Mesendoderm (in vitro differentiated cells): ENCODE measurements around the gene CAPZB.

Experiments used
- DNase-seq: peaks from one replicate; pipeline ENCODE4 v3.0.0; 2013
- H2AK5ac ChIP-seq: 2 replicates; pipeline ENCODE4 v1.6.1; 2013; ENCODE audit warnings: low read length, inconsistent platforms
- H2BK120ac ChIP-seq: 2 replicates; pipeline ENCODE4 v1.6.1; 2013; ENCODE audit warnings: low read depth, mild to moderate bottlenecking, low read length, moderate library complexity, mixed read lengths
- H2BK15ac ChIP-seq: replicated peaks from 2 replicates; pipeline ENCODE4 v1.6.1; 2013; ENCODE audit warnings: low read depth, mild to moderate bottlenecking, moderate library complexity
- H2BK5ac ChIP-seq: 2 replicates; pipeline ENCODE4 v1.6.1; 2013; ENCODE audit warnings: low read length, inconsistent platforms
- H3K18ac ChIP-seq: 2 replicates; pipeline ENCODE4 v1.6.1; 2013; ENCODE audit warnings: mild to moderate bottlenecking, low read length, mixed read lengths
- H3K23ac ChIP-seq: one replicate; pipeline ENCODE4 v1.6.1; 2013; ENCODE audit warnings: low read length
- H3K27ac ChIP-seq: 2 replicates; pipeline ENCODE4 v1.5.1; 2013; ENCODE audit warnings: low read depth, mild to moderate bottlenecking, inconsistent platforms, low read length, moderate library complexity
- H3K27me3 ChIP-seq: 2 replicates; pipeline ENCODE4 v1.6.1; 2013; ENCODE audit warnings: low read length, control low read depth, mild to moderate bottlenecking, inconsistent platforms; ENCODE audit not compliant: insufficient read depth, poor library complexity
- H3K36me3 ChIP-seq: 2 replicates; pipeline ENCODE4 v1.6.1; 2013; ENCODE audit warnings: low read length, inconsistent platforms; ENCODE audit not compliant: control insufficient read depth, insufficient read depth
- H3K4ac ChIP-seq: one replicate; pipeline ENCODE4 v1.6.1; 2013; ENCODE audit warnings: low read depth, mild to moderate bottlenecking, low read length, moderate library complexity
- H3K4me1 ChIP-seq: 2 replicates; pipeline ENCODE4 v1.6.1; 2013; ENCODE audit warnings: low read depth, low read length, inconsistent platforms; ENCODE audit not compliant: control insufficient read depth
- H3K4me2 ChIP-seq: 2 replicates; pipeline ENCODE4 v1.6.1; 2013; ENCODE audit warnings: low read length
- H3K4me3 ChIP-seq: 2 replicates; pipeline ENCODE4 v1.5.1; 2013; ENCODE audit warnings: mild to moderate bottlenecking, low read length
- H3K56ac ChIP-seq: one replicate; pipeline ENCODE4 v1.6.1; 2013; ENCODE audit warnings: low read length
- H3K79me1 ChIP-seq: 2 replicates; pipeline ENCODE4 v1.6.1; 2013; ENCODE audit warnings: low read length, inconsistent platforms
- H3K79me2 ChIP-seq: 2 replicates; pipeline ENCODE4 v1.6.1; 2013; ENCODE audit warnings: mild to moderate bottlenecking, low read length; ENCODE audit not compliant: control insufficient read depth, insufficient read depth
- H3K9ac ChIP-seq: 2 replicates; pipeline ENCODE4 v1.6.1; 2013; ENCODE audit warnings: low read length, inconsistent platforms
- H4K5ac ChIP-seq: one replicate; pipeline ENCODE4 v1.6.1; 2013; ENCODE audit warnings: low read length
- H4K8ac ChIP-seq: one replicate; pipeline ENCODE4 v1.6.1; 2013; ENCODE audit warnings: low read depth, mild to moderate bottlenecking, control low read depth, low read length, moderate library complexity
- WGBS: extraction: QIAGEN DNeasy Blood & Tissue Kit; methylation state at CpG from one replicate; pipeline ENCODE4 v1.1.7; 2013; ENCODE audit warnings: low lambda C conversion rate, missing lambda C conversion rate; ENCODE audit not compliant: insufficient coverage; ENCODE audit errors: extremely low coverage; 5-methylcytosine and 5-hydroxymethylcytosine counted together

CAPZB gene

DNA sequence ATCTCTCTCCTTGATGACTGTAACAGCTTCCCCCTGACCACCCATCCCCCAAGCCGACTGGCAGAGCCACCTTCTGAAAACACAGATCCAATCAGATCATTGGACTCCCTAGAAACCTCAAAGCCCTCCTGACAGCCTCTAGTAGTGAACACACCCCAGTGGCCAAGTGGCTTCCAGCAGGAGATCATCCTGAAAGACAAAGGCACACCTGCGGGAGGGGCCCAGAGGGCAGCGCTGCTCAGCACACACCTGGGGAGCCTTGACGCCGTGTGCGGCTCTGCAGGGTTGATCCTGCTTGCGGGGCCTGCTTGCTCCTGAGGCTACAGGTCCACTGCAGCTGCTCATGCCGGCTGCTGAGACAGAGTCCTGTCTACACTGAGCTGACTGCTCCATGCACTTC, 131.7 kb downstream of the CAPZB start:
- peaks cover 6% of the 10 kb centered on the region for H3K36me3 ChIP-seq
- H3K4me3 ChIP-seq: no peak overlapping the region
- no peak overlapping the region for H3K4ac ChIP-seq
- H3K56ac ChIP-seq: peak overlapping the region; percentile 36
- H3K4me2 ChIP-seq: no peak overlapping the region
- no peaks in the 10 kb centered on the region for H3K27me3 ChIP-seq
- no peak overlapping the region for H2AK5ac ChIP-seq
- H2BK5ac ChIP-seq: no peak overlapping the region
- DNase-seq: peak; percentile 78
- H3K79me2 ChIP-seq: no peaks in the 10 kb centered on the region
- no peak overlapping the region for H3K18ac ChIP-seq
- H3K23ac ChIP-seq: no peak overlapping the region
- no peak overlapping the region for H4K5ac ChIP-seq
- no peak overlapping the region for H2BK120ac ChIP-seq
- no peak overlapping the region for H3K27ac ChIP-seq
- H3K9ac ChIP-seq: no peak overlapping the region
- no CpG with 5 or more reads among the region's 8 CpGs for WGBS
- peaks cover 3% of the 10 kb centered on the region for H3K79me1 ChIP-seq
- no peaks in the 10 kb centered on the region for H3K4me1 ChIP-seq
- H4K8ac ChIP-seq: no peak overlapping the region
- H2BK15ac ChIP-seq: no peak overlapping the region

DNA sequence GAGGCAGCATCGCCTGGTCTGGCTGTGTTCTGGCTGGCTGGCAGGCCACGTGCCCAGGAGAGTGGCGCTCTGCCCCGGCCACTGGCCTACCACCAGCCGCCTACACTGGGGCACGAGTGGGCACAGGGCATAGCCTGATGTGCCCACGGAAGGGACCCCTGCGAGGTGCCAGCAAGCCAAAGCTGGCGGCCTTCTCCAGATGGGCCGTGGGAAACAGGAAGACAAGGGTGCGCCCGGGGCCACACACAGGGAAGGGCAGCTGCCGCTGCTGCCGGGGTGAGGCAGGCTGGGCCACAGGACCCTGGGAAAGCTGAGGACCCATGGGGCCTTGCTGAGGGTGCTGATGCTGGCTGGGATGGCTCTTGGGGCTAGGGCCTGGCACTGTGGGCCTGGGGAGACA, 132.5 kb downstream of the CAPZB start:
- no peak overlapping the region for H2BK120ac ChIP-seq
- H3K18ac ChIP-seq: no peak overlapping the region
- no peak overlapping the region for H3K9ac ChIP-seq
- no peak overlapping the region for H4K5ac ChIP-seq
- H3K27ac ChIP-seq: no peak overlapping the region
- H3K79me1 ChIP-seq: peaks cover 3% of the 10 kb centered on the region
- H3K4me1 ChIP-seq: no peaks in the 10 kb centered on the region
- no peak overlapping the region for H2BK5ac ChIP-seq
- no peak overlapping the region for H2AK5ac ChIP-seq
- H3K23ac ChIP-seq: no peak overlapping the region
- no CpG with 5 or more reads among the region's 14 CpGs for WGBS
- H2BK15ac ChIP-seq: no peak overlapping the region
- no peak overlapping the region for H3K4me2 ChIP-seq
- H3K36me3 ChIP-seq: peaks cover 6% of the 10 kb centered on the region
- no peak overlapping the region for H3K4ac ChIP-seq
- H3K4me3 ChIP-seq: no peak overlapping the region
- no peak for DNase-seq
- H3K56ac ChIP-seq: no peak overlapping the region
- H3K79me2 ChIP-seq: no peaks in the 10 kb centered on the region
- no peaks in the 10 kb centered on the region for H3K27me3 ChIP-seq
- no peak overlapping the region for H4K8ac ChIP-seq

DNA sequence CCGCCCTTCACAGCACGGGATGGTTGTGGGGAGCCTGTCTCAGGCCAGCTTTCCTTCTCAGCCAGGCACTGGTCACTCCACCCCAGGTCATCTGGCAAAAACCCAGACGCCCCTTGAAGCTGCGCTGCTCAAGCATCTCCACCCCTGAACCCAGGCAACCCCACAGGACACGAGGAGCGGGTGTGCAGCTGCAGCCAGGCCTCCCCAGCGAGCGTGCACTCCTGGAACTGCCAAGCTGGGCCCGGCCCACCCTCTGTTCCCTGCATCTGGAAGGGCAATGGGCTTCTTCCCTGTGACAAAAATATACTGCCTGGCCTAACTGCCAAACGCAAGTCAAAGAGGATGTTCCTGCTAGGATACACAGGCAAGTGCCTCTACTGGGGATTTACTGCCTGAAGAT, 133.5 kb downstream of the CAPZB start:
- Histone ChIP-seq H2BK120ac (no peak overlapping the region), H3K36me3 (peaks cover 6% of the 10 kb centered on the region), H2BK5ac (no peak overlapping the region), H4K8ac (no peak overlapping the region), H3K4me2 (no peak overlapping the region), H3K18ac (no peak overlapping the region), H3K79me1 (no peaks in the 10 kb centered on the region), H3K4ac (no peak overlapping the region), H3K4me3 (no peak overlapping the region), H3K56ac (no peak overlapping the region), H3K27ac (no peak overlapping the region), H3K79me2 (no peaks in the 10 kb centered on the region), H3K27me3 (no peaks in the 10 kb centered on the region), H3K9ac (no peak overlapping the region), H3K4me1 (no peaks in the 10 kb centered on the region), H2AK5ac (no peak overlapping the region), H3K23ac (no peak overlapping the region), H2BK15ac (no peak overlapping the region), H4K5ac (no peak overlapping the region)
- DNase-seq: no peak
- WGBS: no CpG with 5 or more reads among the region's 10 CpGs

DNA sequence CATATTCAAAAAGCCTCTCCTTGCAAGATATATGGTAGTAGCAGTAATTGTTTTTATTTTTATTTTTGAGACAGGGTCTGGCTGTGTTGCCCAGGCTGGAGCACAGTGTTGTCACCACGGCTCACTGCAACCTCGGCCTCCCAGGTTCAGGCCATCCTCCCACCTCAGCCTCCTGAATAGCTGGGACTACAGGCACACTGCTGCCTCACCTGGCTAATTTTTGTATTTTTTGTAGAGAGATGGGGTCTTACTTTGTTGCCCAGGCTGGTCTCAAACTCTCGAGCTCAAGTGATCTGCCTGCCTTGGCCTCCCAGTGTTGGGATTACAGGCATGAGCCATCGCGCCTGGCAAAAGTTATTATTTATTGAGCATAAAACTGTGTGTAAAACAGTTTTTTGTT, 134.8 kb downstream of the CAPZB start:
- no peak for DNase-seq
- Histone ChIP-seq H4K8ac (no peak overlapping the region), H4K5ac (no peak overlapping the region), H3K23ac (no peak overlapping the region), H3K18ac (no peak overlapping the region), H3K4me3 (no peak overlapping the region), H2BK120ac (no peak overlapping the region), H3K9ac (no peak overlapping the region), H3K56ac (no peak overlapping the region), H3K27ac (no peak overlapping the region), H3K27me3 (no peaks in the 10 kb centered on the region), H2BK15ac (no peak overlapping the region), H3K79me1 (no peaks in the 10 kb centered on the region), H3K4ac (no peak overlapping the region), H2BK5ac (no peak overlapping the region), H3K4me1 (no peaks in the 10 kb centered on the region), H3K4me2 (no peak overlapping the region), H3K36me3 (peaks cover 7% of the 10 kb centered on the region), H3K79me2 (no peaks in the 10 kb centered on the region), H2AK5ac (no peak overlapping the region)
- no CpG with 5 or more reads among the region's 5 CpGs for WGBS

DNA sequence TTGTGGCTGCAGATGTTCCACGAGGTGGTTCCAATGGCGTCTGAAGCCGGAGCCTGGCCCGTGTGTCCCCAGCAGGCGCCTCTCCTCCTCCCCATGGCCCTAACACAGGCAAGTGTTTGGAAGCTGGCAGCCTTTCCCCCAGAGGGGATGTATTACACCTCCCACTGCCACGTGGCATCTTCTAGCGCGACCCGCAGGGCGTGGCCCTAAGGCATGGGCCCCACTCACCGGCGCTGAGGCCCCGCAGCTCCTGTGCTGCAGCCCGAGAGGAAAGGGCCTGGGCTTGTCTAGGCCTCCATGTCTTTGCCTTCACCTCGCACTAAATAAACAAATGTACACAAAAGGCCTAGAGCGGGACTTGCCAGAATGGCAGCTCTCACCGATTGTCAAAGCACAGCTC, 135.3 kb downstream of the CAPZB start:
- Histone ChIP-seq H3K4me2 (no peak overlapping the region), H3K56ac (no peak overlapping the region), H3K27ac (no peak overlapping the region), H4K8ac (no peak overlapping the region), H3K23ac (no peak overlapping the region), H4K5ac (no peak overlapping the region), H3K9ac (no peak overlapping the region), H3K27me3 (no peaks in the 10 kb centered on the region), H3K79me1 (no peaks in the 10 kb centered on the region), H3K79me2 (no peaks in the 10 kb centered on the region), H3K4me3 (no peak overlapping the region), H2BK15ac (no peak overlapping the region), H3K4ac (no peak overlapping the region), H2BK5ac (no peak overlapping the region), H2AK5ac (no peak overlapping the region), H2BK120ac (no peak overlapping the region), H3K36me3 (peaks cover 9% of the 10 kb centered on the region), H3K18ac (no peak overlapping the region), H3K4me1 (no peaks in the 10 kb centered on the region)
- DNase-seq: no peak
- WGBS: no CpG with 5 or more reads among the region's 17 CpGs

DNA sequence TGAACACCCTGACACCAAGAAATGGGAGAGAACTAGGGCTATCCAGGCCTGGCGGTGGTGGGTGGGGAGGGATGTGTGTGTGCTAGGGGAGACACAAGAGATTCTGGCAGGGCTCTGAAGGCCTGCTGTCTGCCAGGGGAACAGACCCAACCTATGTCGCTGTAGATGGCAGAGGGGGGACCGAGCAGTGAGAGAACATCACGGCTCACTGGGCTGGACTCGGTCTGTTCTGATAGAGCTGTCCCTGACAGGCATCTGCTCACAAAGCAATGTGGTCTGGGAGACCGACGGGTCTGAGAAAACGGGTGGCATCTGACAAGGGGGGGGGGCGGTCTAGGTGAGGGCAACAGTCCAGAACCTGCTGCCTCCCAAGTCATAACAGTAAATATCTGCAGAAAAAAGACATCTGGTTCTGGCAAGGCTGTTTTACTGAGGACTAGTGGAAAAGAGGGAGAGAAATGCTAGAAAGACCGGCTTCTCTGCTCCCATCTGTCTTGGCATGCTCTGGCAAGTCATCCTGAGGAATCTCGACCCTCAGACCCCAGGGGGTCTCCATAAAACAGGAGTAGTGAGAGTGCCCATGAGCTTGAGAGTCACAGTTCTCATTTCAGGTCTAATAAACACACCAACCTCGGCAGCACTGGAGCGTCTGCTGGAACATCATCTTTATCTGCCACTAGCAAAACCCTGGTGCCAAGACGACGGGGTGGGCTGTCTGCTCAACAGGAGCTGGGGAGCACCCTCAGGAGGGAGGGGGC, 136.7 kb downstream of the CAPZB start:
- no peak for DNase-seq
- H3K27me3 ChIP-seq: no peaks in the 10 kb centered on the region
- H3K18ac ChIP-seq: no peak overlapping the region
- H2BK15ac ChIP-seq: no peak overlapping the region
- no peak overlapping the region for H4K5ac ChIP-seq
- H3K4me2 ChIP-seq: no peak overlapping the region
- H3K79me1 ChIP-seq: no peaks in the 10 kb centered on the region
- no peaks in the 10 kb centered on the region for H3K79me2 ChIP-seq
- no peak overlapping the region for H3K4ac ChIP-seq
- no peak overlapping the region for H2BK5ac ChIP-seq
- H3K27ac ChIP-seq: no peak overlapping the region
- H3K4me3 ChIP-seq: no peak overlapping the region
- H2AK5ac ChIP-seq: no peak overlapping the region
- H3K56ac ChIP-seq: no peak overlapping the region
- H2BK120ac ChIP-seq: no peak overlapping the region
- peaks cover 12% of the 10 kb centered on the region for H3K36me3 ChIP-seq
- no peak overlapping the region for H3K9ac ChIP-seq
- no CpG with 5 or more reads among the region's 15 CpGs for WGBS
- no peak overlapping the region for H4K8ac ChIP-seq
- no peaks in the 10 kb centered on the region for H3K4me1 ChIP-seq
- no peak overlapping the region for H3K23ac ChIP-seq
